Measurements from ENCODE around the gene DGKG. TPM values are rescaled to one million over a fixed set of nuclear protein-coding genes. Genes with fewer than 3 reads are reported as not detected.

Gene DGKG
- total and polyA plus RNA-seq, 2 donors (not counting 1 experiment from before 2014, with no cell fraction given), result 0.67 to 10.9 TPM

GRCh38 chr3:186220911-186221645 lies 141.0 kb downstream of the DGKG start:
- no peak overlapping the region for H3K9ac ChIP-seq (ENCODE audit: low read length)
- ATAC-seq (ENCODE audit: low read depth), result no peak
- H2AFZ ChIP-seq (ENCODE audit: insufficient read depth, low read depth, low read length, poor library complexity, severe bottlenecking), result no peak overlapping the region
- peaks cover 1% of the 10 kb centered on the region for H3K4me1 Mint-ChIP-seq
- H3K27ac ChIP-seq (ENCODE audit: low read length in 2 of 2), result no peak overlapping the region
- TF ChIP-seq, protein P1, sequence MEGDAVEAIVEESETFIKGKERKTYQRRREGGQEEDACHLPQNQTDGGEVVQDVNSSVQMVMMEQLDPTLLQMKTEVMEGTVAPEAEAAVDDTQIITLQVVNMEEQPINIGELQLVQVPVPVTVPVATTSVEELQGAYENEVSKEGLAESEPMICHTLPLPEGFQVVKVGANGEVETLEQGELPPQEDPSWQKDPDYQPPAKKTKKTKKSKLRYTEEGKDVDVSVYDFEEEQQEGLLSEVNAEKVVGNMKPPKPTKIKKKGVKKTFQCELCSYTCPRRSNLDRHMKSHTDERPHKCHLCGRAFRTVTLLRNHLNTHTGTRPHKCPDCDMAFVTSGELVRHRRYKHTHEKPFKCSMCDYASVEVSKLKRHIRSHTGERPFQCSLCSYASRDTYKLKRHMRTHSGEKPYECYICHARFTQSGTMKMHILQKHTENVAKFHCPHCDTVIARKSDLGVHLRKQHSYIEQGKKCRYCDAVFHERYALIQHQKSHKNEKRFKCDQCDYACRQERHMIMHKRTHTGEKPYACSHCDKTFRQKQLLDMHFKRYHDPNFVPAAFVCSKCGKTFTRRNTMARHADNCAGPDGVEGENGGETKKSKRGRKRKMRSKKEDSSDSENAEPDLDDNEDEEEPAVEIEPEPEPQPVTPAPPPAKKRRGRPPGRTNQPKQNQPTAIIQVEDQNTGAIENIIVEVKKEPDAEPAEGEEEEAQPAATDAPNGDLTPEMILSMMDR (IDR thresholded peaks at IDR 0.05), result no peak
- TF ChIP-seq EZH2 (IDR thresholded peaks at IDR 0.05; ENCODE audit: borderline replicate concordance, insufficient read depth, low read depth, low read length, poor library complexity, severe bottlenecking), result no peak
- H3K27ac Mint-ChIP-seq, result no peak overlapping the region
- intact Hi-C loops (cut with micrococcal nuclease), result no loop called here
- no peaks in the 10 kb centered on the region for H3K9me3 ChIP-seq (ENCODE audit: control extremely low read depth in 1 of 3, control insufficient read depth in 2 of 3, insufficient read depth in 1 of 3, low read length in 2 of 3)
- H3K9me3 Mint-ChIP-seq (ENCODE audit: insufficient read depth), result no peaks in the 10 kb centered on the region
- H3K27me3 Mint-ChIP-seq, result peaks cover 16% of the 10 kb centered on the region
- no peaks in the 10 kb centered on the region for H3K79me2 ChIP-seq (ENCODE audit: control insufficient read depth, insufficient read depth, low read length)
- no peak for DNase-seq
- 99% methylated on average over 9 of the region's 12 CpGs for WGBS (ENCODE audit: insufficient coverage)
- H3K4me2 ChIP-seq (replicated peaks; ENCODE audit: low read depth, low read length, poor library complexity, severe bottlenecking), result no peak overlapping the region
- H3K4me3 Mint-ChIP-seq, result no peak overlapping the region
- POLR2A ChIA-PET, result no interaction called here
- no peaks in the 10 kb centered on the region for H3K36me3 ChIP-seq (replicated peaks in 1 of 2; ENCODE audit: control extremely low read depth in 1 of 2, control insufficient read depth in 1 of 2, extremely low read depth in 1 of 2, insufficient read depth in 2 of 2, low read length in 1 of 2)
- H3K4me1 ChIP-seq (ENCODE audit: control insufficient read depth in 2 of 2, insufficient read depth in 2 of 2, low read length in 2 of 2), result no peaks in the 10 kb centered on the region
- peaks cover 0 to 4% (median 2%) of the 10 kb centered on the region in 4 experiments for H3K27me3 ChIP-seq (replicated peaks in 1 of 4; ENCODE audit: control extremely low read depth in 1 of 4, control insufficient read depth in 3 of 4, insufficient read depth in 4 of 4, low read length in 3 of 4)
- CTCF ChIA-PET, result interaction anchor here (0.6 kb wide), 1 partner anchor 352 kb away, joined by 3 read pairs; no protein-coding TSS in a partner anchor
- H3K4me3 ChIP-seq (ENCODE audit: control extremely low read depth in 1 of 5, extremely low read depth in 1 of 5, insufficient read depth in 1 of 5, low read depth in 2 of 5, low read length in 4 of 5), result no peak overlapping the region
- H4K20me1 ChIP-seq (ENCODE audit: control insufficient read depth, insufficient read depth, low read length, poor library complexity, severe bottlenecking), result no peaks in the 10 kb centered on the region

GRCh38 chr3:186220365-186220764 lies 141.7 kb downstream of the DGKG start:
- no peaks in the 10 kb centered on the region for H3K9me3 ChIP-seq (ENCODE audit: control extremely low read depth in 1 of 3, control insufficient read depth in 2 of 3, insufficient read depth in 1 of 3, low read length in 2 of 3)
- H4K20me1 ChIP-seq (ENCODE audit: control insufficient read depth, insufficient read depth, low read length, poor library complexity, severe bottlenecking), result no peaks in the 10 kb centered on the region
- no peak overlapping the region for H3K4me3 ChIP-seq (ENCODE audit: control extremely low read depth in 1 of 5, extremely low read depth in 1 of 5, insufficient read depth in 1 of 5, low read depth in 2 of 5, low read length in 4 of 5)
- intact Hi-C loops (cut with micrococcal nuclease), result no loop called here
- no peak for ATAC-seq (ENCODE audit: low read depth)
- H3K36me3 ChIP-seq (replicated peaks in 1 of 2; ENCODE audit: control extremely low read depth in 1 of 2, control insufficient read depth in 1 of 2, extremely low read depth in 1 of 2, insufficient read depth in 2 of 2, low read length in 1 of 2), result no peaks in the 10 kb centered on the region
- no peak for TF ChIP-seq EZH2 (IDR thresholded peaks at IDR 0.05; ENCODE audit: borderline replicate concordance, insufficient read depth, low read depth, low read length, poor library complexity, severe bottlenecking)
- TF ChIP-seq, protein P1 (IDR thresholded peaks at IDR 0.05), result no peak
- no peaks in the 10 kb centered on the region for H3K4me1 ChIP-seq (ENCODE audit: control insufficient read depth in 2 of 2, insufficient read depth in 2 of 2, low read length in 2 of 2)
- ChIA-PET CTCF (interaction anchor here (2.2 kb wide), 1 partner anchor 35 kb away, joined by 7 read pairs; no protein-coding TSS in a partner anchor), POLR2A (no interaction called here)
- Mint-ChIP-seq H3K9me3 (ENCODE audit: insufficient read depth) (no peaks in the 10 kb centered on the region), H3K27ac (no peak overlapping the region), H3K4me1 (peaks cover 1% of the 10 kb centered on the region), H3K27me3 (peaks cover 13% of the 10 kb centered on the region), H3K4me3 (no peak overlapping the region)
- H2AFZ ChIP-seq (ENCODE audit: insufficient read depth, low read depth, low read length, poor library complexity, severe bottlenecking), result no peak overlapping the region
- H3K27ac ChIP-seq (ENCODE audit: low read length in 2 of 2), result no peak overlapping the region
- peaks cover 0 to 2% (median 0%) of the 10 kb centered on the region in 4 experiments for H3K27me3 ChIP-seq (replicated peaks in 1 of 4; ENCODE audit: control extremely low read depth in 1 of 4, control insufficient read depth in 3 of 4, insufficient read depth in 4 of 4, low read length in 3 of 4)
- no peak for DNase-seq
- no peak overlapping the region for H3K4me2 ChIP-seq (replicated peaks; ENCODE audit: low read depth, low read length, poor library complexity, severe bottlenecking)
- WGBS (ENCODE audit: insufficient coverage), result 92% methylated on average over 5 of the region's 6 CpGs
- H3K79me2 ChIP-seq (ENCODE audit: control insufficient read depth, insufficient read depth, low read length), result no peaks in the 10 kb centered on the region
- H3K9ac ChIP-seq (ENCODE audit: low read length), result no peak overlapping the region

Measured in B cell (primary cell).